Measurements from ENCODE around the gene C8G. TPM values are rescaled to one million over a fixed set of nuclear protein-coding genes. Genes with fewer than 3 reads are reported as not detected.

The C8G gene
- total and polyA plus RNA-seq, 2 of the 13 experiments (the other 11 are each of a cell fraction or from before 2014, with no cell fraction given) = 4.9 to 12.8 TPM

DNA sequence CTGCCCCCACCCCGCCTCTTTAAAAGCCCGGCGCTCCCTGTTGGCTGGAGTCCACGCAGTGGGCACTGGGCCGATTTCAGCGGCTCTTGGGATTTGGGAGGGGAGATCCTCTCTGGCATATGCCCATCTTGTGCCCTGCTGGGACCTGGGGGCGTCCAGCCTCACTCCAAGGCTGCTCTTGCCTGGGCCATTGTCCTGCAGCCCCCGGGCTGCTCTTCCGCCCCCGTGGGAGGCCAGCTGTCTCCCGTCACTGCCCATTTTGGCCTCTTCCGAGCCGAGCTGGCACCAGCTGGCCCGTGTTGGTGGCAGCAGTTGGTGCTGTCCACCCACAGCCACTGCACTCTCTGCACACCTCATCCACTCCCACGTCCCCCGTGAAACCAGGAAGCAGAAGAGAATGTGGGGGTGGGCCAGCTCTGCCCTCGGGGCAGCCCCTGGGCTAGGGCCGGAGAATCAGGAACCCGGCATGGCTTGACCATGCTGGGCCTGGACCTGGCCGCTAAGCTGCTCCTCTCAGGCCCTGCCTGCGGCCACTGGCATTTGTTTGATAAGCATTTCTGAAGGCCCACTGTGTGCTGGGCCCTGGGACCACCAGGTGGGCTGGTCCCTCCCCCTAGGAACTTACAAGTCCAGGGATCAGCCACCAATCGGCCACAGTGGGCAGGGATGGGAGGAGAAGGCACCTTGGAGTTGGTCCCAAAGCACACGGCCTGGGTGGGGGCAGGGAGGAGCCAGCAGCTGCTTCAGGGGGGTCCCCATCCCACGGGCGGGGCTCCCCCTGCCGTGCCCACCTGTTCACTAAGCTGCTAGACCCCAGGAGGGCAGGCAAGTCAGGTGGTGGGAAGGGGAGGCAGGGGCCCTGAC lies 2.2 kb downstream of the C8G start (continued):
- TF ChIP-seq EP300 (IDR thresholded peaks at IDR 0.05; ENCODE audit: low read depth in 2 of 2, low read length in 2 of 2) (no peak), EP300 (CRISPR knock-in tag; IDR thresholded peaks at IDR 0.05; ENCODE audit: borderline replicate concordance) (no peak), RAD21 (CRISPR knock-in tag; IDR thresholded peaks at IDR 0.05) (no peak), BRD4 (CRISPR knock-in tag; IDR thresholded peaks at IDR 0.05) (no peak), ZNF776 (CRISPR knock-in tag; IDR thresholded peaks at IDR 0.05) (0 out of 2 replicates have a peak, but pooled peaks have one; percentile 46), ZNF496 (CRISPR knock-in tag; IDR thresholded peaks at IDR 0.05; ENCODE audit: insufficient replicate concordance) (no peak), CAMTA2 (CRISPR knock-in tag; IDR thresholded peaks at IDR 0.05; ENCODE audit: borderline replicate concordance) (no peak), CHD2 (IDR thresholded peaks at IDR 0.05; ENCODE audit: low read depth, low read length) (no peak), MBNL3 (CRISPR knock-in tag; conservative IDR thresholded peaks at IDR 0.05) (no peak), RBFOX2 (IDR thresholded peaks at IDR 0.05; ENCODE audit: low read depth, low read length) (0 out of 2 replicates have a peak, but pooled peaks have one; percentile 20), SUZ12 (IDR thresholded peaks at IDR 0.05; ENCODE audit: low read depth, low read length) (no peak), ZFP1 (CRISPR knock-in tag; IDR thresholded peaks at IDR 0.05) (no peak), GATAD1 (CRISPR knock-in tag; IDR thresholded peaks at IDR 0.05) (no peak)
- TF ChIP-seq, protein P1, sequence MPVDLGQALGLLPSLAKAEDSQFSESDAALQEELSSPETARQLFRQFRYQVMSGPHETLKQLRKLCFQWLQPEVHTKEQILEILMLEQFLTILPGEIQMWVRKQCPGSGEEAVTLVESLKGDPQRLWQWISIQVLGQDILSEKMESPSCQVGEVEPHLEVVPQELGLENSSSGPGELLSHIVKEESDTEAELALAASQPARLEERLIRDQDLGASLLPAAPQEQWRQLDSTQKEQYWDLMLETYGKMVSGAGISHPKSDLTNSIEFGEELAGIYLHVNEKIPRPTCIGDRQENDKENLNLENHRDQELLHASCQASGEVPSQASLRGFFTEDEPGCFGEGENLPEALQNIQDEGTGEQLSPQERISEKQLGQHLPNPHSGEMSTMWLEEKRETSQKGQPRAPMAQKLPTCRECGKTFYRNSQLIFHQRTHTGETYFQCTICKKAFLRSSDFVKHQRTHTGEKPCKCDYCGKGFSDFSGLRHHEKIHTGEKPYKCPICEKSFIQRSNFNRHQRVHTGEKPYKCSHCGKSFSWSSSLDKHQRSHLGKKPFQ (CRISPR knock-in tag; IDR thresholded peaks at IDR 0.05; ENCODE audit: insufficient replicate concordance) = peak; percentile 20
- TF ChIP-seq, protein P2, sequence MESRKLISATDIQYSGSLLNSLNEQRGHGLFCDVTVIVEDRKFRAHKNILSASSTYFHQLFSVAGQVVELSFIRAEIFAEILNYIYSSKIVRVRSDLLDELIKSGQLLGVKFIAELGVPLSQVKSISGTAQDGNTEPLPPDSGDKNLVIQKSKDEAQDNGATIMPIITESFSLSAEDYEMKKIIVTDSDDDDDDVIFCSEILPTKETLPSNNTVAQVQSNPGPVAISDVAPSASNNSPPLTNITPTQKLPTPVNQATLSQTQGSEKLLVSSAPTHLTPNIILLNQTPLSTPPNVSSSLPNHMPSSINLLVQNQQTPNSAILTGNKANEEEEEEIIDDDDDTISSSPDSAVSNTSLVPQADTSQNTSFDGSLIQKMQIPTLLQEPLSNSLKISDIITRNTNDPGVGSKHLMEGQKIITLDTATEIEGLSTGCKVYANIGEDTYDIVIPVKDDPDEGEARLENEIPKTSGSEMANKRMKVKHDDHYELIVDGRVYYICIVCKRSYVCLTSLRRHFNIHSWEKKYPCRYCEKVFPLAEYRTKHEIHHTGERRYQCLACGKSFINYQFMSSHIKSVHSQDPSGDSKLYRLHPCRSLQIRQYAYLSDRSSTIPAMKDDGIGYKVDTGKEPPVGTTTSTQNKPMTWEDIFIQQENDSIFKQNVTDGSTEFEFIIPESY (CRISPR knock-in tag; IDR thresholded peaks at IDR 0.05) = peak; percentile 49; the same call in 1 of the 2 replicates
- TF ChIP-seq, protein P3, sequence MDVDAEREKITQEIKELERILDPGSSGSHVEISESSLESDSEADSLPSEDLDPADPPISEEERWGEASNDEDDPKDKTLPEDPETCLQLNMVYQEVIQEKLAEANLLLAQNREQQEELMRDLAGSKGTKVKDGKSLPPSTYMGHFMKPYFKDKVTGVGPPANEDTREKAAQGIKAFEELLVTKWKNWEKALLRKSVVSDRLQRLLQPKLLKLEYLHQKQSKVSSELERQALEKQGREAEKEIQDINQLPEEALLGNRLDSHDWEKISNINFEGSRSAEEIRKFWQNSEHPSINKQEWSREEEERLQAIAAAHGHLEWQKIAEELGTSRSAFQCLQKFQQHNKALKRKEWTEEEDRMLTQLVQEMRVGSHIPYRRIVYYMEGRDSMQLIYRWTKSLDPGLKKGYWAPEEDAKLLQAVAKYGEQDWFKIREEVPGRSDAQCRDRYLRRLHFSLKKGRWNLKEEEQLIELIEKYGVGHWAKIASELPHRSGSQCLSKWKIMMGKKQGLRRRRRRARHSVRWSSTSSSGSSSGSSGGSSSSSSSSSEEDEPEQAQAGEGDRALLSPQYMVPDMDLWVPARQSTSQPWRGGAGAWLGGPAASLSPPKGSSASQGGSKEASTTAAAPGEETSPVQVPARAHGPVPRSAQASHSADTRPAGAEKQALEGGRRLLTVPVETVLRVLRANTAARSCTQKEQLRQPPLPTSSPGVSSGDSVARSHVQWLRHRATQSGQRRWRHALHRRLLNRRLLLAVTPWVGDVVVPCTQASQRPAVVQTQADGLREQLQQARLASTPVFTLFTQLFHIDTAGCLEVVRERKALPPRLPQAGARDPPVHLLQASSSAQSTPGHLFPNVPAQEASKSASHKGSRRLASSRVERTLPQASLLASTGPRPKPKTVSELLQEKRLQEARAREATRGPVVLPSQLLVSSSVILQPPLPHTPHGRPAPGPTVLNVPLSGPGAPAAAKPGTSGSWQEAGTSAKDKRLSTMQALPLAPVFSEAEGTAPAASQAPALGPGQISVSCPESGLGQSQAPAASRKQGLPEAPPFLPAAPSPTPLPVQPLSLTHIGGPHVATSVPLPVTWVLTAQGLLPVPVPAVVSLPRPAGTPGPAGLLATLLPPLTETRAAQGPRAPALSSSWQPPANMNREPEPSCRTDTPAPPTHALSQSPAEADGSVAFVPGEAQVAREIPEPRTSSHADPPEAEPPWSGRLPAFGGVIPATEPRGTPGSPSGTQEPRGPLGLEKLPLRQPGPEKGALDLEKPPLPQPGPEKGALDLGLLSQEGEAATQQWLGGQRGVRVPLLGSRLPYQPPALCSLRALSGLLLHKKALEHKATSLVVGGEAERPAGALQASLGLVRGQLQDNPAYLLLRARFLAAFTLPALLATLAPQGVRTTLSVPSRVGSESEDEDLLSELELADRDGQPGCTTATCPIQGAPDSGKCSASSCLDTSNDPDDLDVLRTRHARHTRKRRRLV (CRISPR knock-in tag; IDR thresholded peaks at IDR 0.05) = 0 out of 2 replicates have a peak, but pooled peaks have one; percentile 13
- TF ChIP-seq, protein P4, sequence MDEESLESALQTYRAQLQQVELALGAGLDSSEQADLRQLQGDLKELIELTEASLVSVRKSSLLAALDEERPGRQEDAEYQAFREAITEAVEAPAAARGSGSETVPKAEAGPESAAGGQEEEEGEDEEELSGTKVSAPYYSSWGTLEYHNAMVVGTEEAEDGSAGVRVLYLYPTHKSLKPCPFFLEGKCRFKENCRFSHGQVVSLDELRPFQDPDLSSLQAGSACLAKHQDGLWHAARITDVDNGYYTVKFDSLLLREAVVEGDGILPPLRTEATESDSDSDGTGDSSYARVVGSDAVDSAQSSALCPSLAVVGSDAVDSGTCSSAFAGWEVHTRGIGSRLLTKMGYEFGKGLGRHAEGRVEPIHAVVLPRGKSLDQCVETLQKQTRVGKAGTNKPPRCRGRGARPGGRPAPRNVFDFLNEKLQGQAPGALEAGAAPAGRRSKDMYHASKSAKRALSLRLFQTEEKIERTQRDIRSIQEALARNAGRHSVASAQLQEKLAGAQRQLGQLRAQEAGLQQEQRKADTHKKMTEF (CRISPR knock-in tag; IDR thresholded peaks at IDR 0.05) = no peak
- TF ChIP-seq, protein P5, sequence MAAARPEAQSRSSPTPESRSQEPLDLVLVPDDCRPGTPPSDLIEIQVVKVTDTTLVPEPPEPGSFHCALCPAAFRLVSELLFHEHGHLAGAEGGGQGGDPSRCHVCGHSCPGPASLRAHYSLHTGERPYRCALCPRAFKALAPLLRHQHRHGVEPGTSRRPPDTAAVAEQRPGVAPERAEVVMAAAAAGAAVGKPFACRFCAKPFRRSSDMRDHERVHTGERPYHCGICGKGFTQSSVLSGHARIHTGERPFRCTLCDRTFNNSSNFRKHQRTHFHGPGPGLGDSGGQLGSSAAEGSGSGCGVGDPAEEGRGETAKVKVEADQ (CRISPR knock-in tag; IDR thresholded peaks at IDR 0.05; ENCODE audit: borderline replicate concordance) = no peak
